IMR-90 (cell line): ENCODE results near the gene DLGAP3. TPM values are rescaled to one million over a fixed set of nuclear protein-coding genes. Genes with fewer than 3 reads are reported as not detected.

Source experiments
- ATAC-seq: fragments of 200-7000 bp; cut with Tn5 transposase; 2 replicates; pipeline ENCODE4 v1.9.1; 2020; ENCODE audit warnings: low read depth, mild to moderate bottlenecking, moderate library complexity
- BruUV-seq: library from RNA; stranded (reverse); fragments of 400-500 nt; replicated peaks from 2 replicates; lab custom pipeline; 2021; lab: Mats Ljungman, UMichigan
- CTCF ChIA-PET: fragments of 300-600 bp; formaldehyde crosslinking; extraction: SDS; loops from one replicate; lab custom pipeline; 2021; ENCODE audit warnings: antibody characterized with exemption; lab: Yijun Ruan, JAX
- POLR2A ChIA-PET: fragments of 300-600 bp; sonication (Branson Sonifier 250); formaldehyde crosslinking; loops from one replicate; lab custom pipeline; 2022; ENCODE audit warnings: antibody characterized with exemption; ENCODE audit not compliant: unreplicated experiment; lab: Charles Lee
- DNase-seq: peaks from one replicate; pipeline ENCODE4 v3.0.0; 2013
- H2AFZ ChIP-seq: replicated peaks from 2 replicates; pipeline ENCODE3; 2013; ENCODE audit warnings: low read length, mild to moderate bottlenecking; ENCODE audit not compliant: poor library complexity
- H2AK5ac ChIP-seq: 2 replicates; pipeline ENCODE4 v1.6.1; 2013; ENCODE audit warnings: low read depth, low read length, inconsistent platforms
- H2AK9ac ChIP-seq: replicated peaks from 2 replicates; pipeline ENCODE3; 2013; ENCODE audit warnings: mild to moderate bottlenecking, low read depth, low read length, moderate library complexity; ENCODE audit not compliant: poor library complexity
- H2BK120ac ChIP-seq: 2 replicates; pipeline ENCODE4 v1.6.1; 2013; ENCODE audit warnings: low read depth, low read length, inconsistent platforms
- H2BK15ac ChIP-seq: 3 replicates; pipeline ENCODE4 v1.6.1; 2013; ENCODE audit warnings: low read depth, low read length, inconsistent platforms
- H2BK20ac ChIP-seq: 2 replicates; pipeline ENCODE4 v1.6.1; 2013; ENCODE audit warnings: low read depth, mild to moderate bottlenecking, inconsistent platforms, low read length, moderate library complexity
- H2BK5ac ChIP-seq: 2 replicates; pipeline ENCODE4 v1.6.1; 2013; ENCODE audit warnings: mild to moderate bottlenecking, low read depth, low read length, inconsistent platforms; ENCODE audit not compliant: poor library complexity, severe bottlenecking
- H3K14ac ChIP-seq: replicated peaks from 2 replicates; pipeline ENCODE4 v1.6.1; 2013; ENCODE audit warnings: low read depth, low read length, inconsistent platforms
- H3K18ac ChIP-seq: 2 replicates; pipeline ENCODE4 v1.6.1; 2013; ENCODE audit warnings: low read depth, low read length, control low read depth
- H3K23ac ChIP-seq: 2 replicates; pipeline ENCODE4 v1.6.1; 2013; ENCODE audit warnings: low read depth, low read length, inconsistent platforms
- H3K27ac ChIP-seq: 2 replicates; pipeline ENCODE4 v1.5.1; 2013; ENCODE audit warnings: mild to moderate bottlenecking, control low read depth, low read length; ENCODE audit not compliant: insufficient read depth
- H3K27me3 ChIP-seq: 2 replicates; pipeline ENCODE4 v1.6.1; 2013; ENCODE audit warnings: low read length; ENCODE audit not compliant: control insufficient read depth, insufficient read depth
- H3K36me3 ChIP-seq: 2 replicates; pipeline ENCODE4 v1.6.1; 2013; ENCODE audit warnings: low read length, mixed read lengths; ENCODE audit not compliant: control insufficient read depth, insufficient read depth
- H3K4ac ChIP-seq: 2 replicates; pipeline ENCODE4 v1.6.1; 2013; ENCODE audit warnings: low read depth, low read length, inconsistent platforms
- H3K4me1 ChIP-seq: 2 replicates; pipeline ENCODE4 v1.6.1; 2013; ENCODE audit warnings: low read length, mixed read lengths; ENCODE audit not compliant: control insufficient read depth, insufficient read depth
- H3K4me2 ChIP-seq: 2 replicates; pipeline ENCODE4 v1.6.1; 2013; ENCODE audit warnings: low read depth, mild to moderate bottlenecking, control low read depth, low read length, moderate library complexity
- H3K4me3 ChIP-seq: 2 replicates; pipeline ENCODE4 v1.5.1; 2013; ENCODE audit warnings: low read depth, mild to moderate bottlenecking, control low read depth, low read length, moderate library complexity; ENCODE audit not compliant: insufficient read depth
- H3K56ac ChIP-seq: 2 replicates; pipeline ENCODE4 v1.6.1; 2013; ENCODE audit warnings: low read length, inconsistent platforms; ENCODE audit not compliant: insufficient read depth; ENCODE audit errors: extremely low read depth
- H3K79me1 ChIP-seq, 2 experiments: 2 replicates each; pipeline ENCODE4 v1.6.1; 2013; ENCODE audit warnings: low read length in 2 of 2, inconsistent platforms in 1 of 2, low read depth in 1 of 2
- H3K9ac ChIP-seq: 2 replicates; pipeline ENCODE4 v1.6.1; 2013; ENCODE audit warnings: low read depth, low read length, control low read depth
- H3K9me1 ChIP-seq: 2 replicates; pipeline ENCODE4 v1.6.1; 2013; ENCODE audit warnings: low read length, inconsistent platforms; ENCODE audit not compliant: insufficient read depth
- H3K9me3 ChIP-seq: 2 replicates; pipeline ENCODE4 v1.6.1; 2013; ENCODE audit warnings: low read length; ENCODE audit not compliant: control insufficient read depth, insufficient read depth
- H4K20me1 ChIP-seq: 2 replicates; pipeline ENCODE4 v1.6.1; 2013; ENCODE audit warnings: low read length, inconsistent platforms; ENCODE audit not compliant: insufficient read depth
- H4K5ac ChIP-seq: 2 replicates; pipeline ENCODE4 v1.6.1; 2013; ENCODE audit warnings: mild to moderate bottlenecking, low read depth, low read length, control low read depth
- H4K8ac ChIP-seq, 2 experiments: 2 replicates each; pipeline ENCODE4 v1.6.1; 2013; ENCODE audit warnings: low read depth in 2 of 2, low read length in 2 of 2, control low read depth in 1 of 2, inconsistent platforms in 1 of 2
- H4K91ac ChIP-seq: 2 replicates; pipeline ENCODE4 v1.6.1; 2013; ENCODE audit warnings: low read depth, low read length, inconsistent platforms; ENCODE audit not compliant: insufficient read depth
- FOS ChIP-seq: fragments of 150-350 bp; IDR thresholded peaks from 2 replicates; pipeline ENCODE4 v1.6.1; 2016; ENCODE audit warnings: low read depth, low read length
- MAFK ChIP-seq: IDR thresholded peaks from 2 replicates; pipeline ENCODE4 v1.6.1; 2012; ENCODE audit warnings: low read depth, low read length, improper control_type of control experiment
- MAZ ChIP-seq: IDR thresholded peaks from 2 replicates; pipeline ENCODE4 v1.6.1; 2012; ENCODE audit warnings: low read depth, mild to moderate bottlenecking, low read length, improper control_type of control experiment, moderate library complexity, borderline replicate concordance
- RCOR1 ChIP-seq: IDR thresholded peaks from 2 replicates; pipeline ENCODE4 v1.6.1; 2012; ENCODE audit warnings: mild to moderate bottlenecking, low read length, improper control_type of control experiment; ENCODE audit not compliant: insufficient replicate concordance
- RFX5 ChIP-seq: IDR thresholded peaks from 2 replicates; pipeline ENCODE4 v1.8.0; 2012; ENCODE audit warnings: low read depth, mild to moderate bottlenecking, low read length, moderate library complexity
- SMC3 ChIP-seq: fragments of 150-350 bp; IDR thresholded peaks from 2 replicates; pipeline ENCODE4 v1.6.1; 2016; ENCODE audit warnings: low read depth, mild to moderate bottlenecking, antibody characterized with exemption, low read length, moderate library complexity
- WGBS, 2 experiments: methylation state at CpG; one replicate each; pipeline versions ENCODE4 v1.1.5 to v1.1.7; 2013; ENCODE audit warnings: missing lambda C conversion rate in 2 of 2; ENCODE audit not compliant: insufficient read length in 1 of 2; ENCODE audit errors: extremely low coverage in 2 of 2; 5-methylcytosine and 5-hydroxymethylcytosine counted together
- dilution Hi-C: fragments of 300-500 bp; cut with HindIII; formaldehyde crosslinking; loops from one replicate; pipeline ENCODE4 v1.14.3; 2018; ENCODE audit warnings: low sequenced_read_pairs; ENCODE audit not compliant: unreplicated experiment
- in situ Hi-C: fragments of 300-500 bp; cut with MboI; formaldehyde crosslinking; loops from 3 replicates; pipeline ENCODE4 v1.14.3; 2019; ENCODE audit warnings: low sequenced_read_pairs, inconsistent platforms, mixed read lengths
- intact Hi-C: fragments of 100-400 bp; cut with micrococcal nuclease; formaldehyde crosslinking; loops from 2 replicates; pipeline ENCODE4 v1.10.0; 2022
- polyA plus RNA-seq, 3 experiments: library from polyadenylated mRNA; depleted of rRNA; stranded (reverse); fragments of >200 nt; gene quantifications; 2 replicates each; pipeline ENCODE4 v1.2.3, GENCODE V29; 2012; ENCODE audit warnings: low replicate concordance in 1 of 3
- total RNA-seq: library from RNA; depleted of rRNA; stranded (reverse); fragments of >200 nt; gene quantifications from 2 replicates; pipeline ENCODE4 v1.2.3, GENCODE V29; 2012
- TF ChIP-seq, protein P1 (sequence below): fragments of 150-350 bp; IDR thresholded peaks from 2 replicates; pipeline ENCODE4 v1.6.1; 2016; ENCODE audit warnings: low read depth, mild to moderate bottlenecking, low read length, moderate library complexity, borderline replicate concordance
- TF ChIP-seq, protein P2 (sequence below): conservative IDR thresholded peaks from 2 replicates; pipeline ENCODE4 v1.5.1; 2012; ENCODE audit warnings: mild to moderate bottlenecking, low read depth, low read length, improper control_type of control experiment

The DLGAP3 gene
- total and polyA plus RNA-seq, 2 of the 4 experiments (the other 2 are of a cell fraction): 0.02 TPM; not detected in 1

DNA sequence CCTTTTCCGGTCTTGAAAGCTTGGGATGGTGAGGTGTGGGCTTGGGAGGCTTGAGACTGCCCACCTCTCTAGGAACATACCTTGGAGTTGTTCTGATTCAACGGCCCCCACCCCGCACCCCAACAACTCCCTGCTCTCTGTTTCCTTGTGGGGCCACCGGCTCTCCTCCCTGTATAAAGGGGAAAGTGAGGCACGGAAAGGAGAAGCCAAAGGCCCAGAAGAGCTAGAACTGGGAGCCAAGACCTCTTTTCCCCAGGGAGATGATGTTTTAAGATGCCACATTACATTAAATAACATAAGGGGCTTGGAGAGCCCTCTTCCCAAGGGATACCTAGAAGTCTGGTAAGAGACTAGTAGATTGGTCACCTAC is 1.2 kb upstream of the DLGAP3 start:
- H4K8ac ChIP-seq: no peak overlapping the region
- H2BK120ac ChIP-seq: no peak overlapping the region
- BruUV-seq: no TSS peak
- H2AK5ac ChIP-seq: no peak overlapping the region
- H3K18ac ChIP-seq: no peak overlapping the region
- TF ChIP-seq, protein P1, sequence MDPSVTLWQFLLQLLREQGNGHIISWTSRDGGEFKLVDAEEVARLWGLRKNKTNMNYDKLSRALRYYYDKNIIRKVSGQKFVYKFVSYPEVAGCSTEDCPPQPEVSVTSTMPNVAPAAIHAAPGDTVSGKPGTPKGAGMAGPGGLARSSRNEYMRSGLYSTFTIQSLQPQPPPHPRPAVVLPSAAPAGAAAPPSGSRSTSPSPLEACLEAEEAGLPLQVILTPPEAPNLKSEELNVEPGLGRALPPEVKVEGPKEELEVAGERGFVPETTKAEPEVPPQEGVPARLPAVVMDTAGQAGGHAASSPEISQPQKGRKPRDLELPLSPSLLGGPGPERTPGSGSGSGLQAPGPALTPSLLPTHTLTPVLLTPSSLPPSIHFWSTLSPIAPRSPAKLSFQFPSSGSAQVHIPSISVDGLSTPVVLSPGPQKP: no peak
- TF ChIP-seq MAZ (no peak), SMC3 (no peak), MAFK (no peak), RFX5 (no peak), RCOR1 (no peak), FOS (no peak)
- TF ChIP-seq, protein P2, sequence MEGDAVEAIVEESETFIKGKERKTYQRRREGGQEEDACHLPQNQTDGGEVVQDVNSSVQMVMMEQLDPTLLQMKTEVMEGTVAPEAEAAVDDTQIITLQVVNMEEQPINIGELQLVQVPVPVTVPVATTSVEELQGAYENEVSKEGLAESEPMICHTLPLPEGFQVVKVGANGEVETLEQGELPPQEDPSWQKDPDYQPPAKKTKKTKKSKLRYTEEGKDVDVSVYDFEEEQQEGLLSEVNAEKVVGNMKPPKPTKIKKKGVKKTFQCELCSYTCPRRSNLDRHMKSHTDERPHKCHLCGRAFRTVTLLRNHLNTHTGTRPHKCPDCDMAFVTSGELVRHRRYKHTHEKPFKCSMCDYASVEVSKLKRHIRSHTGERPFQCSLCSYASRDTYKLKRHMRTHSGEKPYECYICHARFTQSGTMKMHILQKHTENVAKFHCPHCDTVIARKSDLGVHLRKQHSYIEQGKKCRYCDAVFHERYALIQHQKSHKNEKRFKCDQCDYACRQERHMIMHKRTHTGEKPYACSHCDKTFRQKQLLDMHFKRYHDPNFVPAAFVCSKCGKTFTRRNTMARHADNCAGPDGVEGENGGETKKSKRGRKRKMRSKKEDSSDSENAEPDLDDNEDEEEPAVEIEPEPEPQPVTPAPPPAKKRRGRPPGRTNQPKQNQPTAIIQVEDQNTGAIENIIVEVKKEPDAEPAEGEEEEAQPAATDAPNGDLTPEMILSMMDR: no peak
- no peak overlapping the region for H2BK5ac ChIP-seq
- in situ Hi-C loops: no loop called here
- ATAC-seq (no peak), DNase-seq (no peak)
- H3K4ac ChIP-seq: no peak overlapping the region
- H3K4me3 ChIP-seq: no peak overlapping the region
- dilution Hi-C loops: no loop called here
- H3K9ac ChIP-seq: no peak overlapping the region
- intact Hi-C loops: no loop called here
- peaks cover 55% of the 10 kb centered on the region for H3K27me3 ChIP-seq
- no peak overlapping the region for H2AK9ac ChIP-seq
- no peaks in the 10 kb centered on the region for H3K79me1 ChIP-seq
- ChIA-PET CTCF (no interaction called here), POLR2A (no interaction called here)
- no peak overlapping the region for H3K56ac ChIP-seq
- WGBS, 2 experiments: no CpG with 5 or more reads among the region's 5 CpGs
- H3K27ac ChIP-seq: no peak overlapping the region
- H4K91ac ChIP-seq: no peak overlapping the region
- H2AFZ ChIP-seq: no peak overlapping the region
- no peaks in the 10 kb centered on the region; the same call in 1 of the 2 replicates for H3K9me3 ChIP-seq
- H3K9me1 ChIP-seq: peaks cover 3% of the 10 kb centered on the region; the same call in 1 of the 2 replicates
- no peak overlapping the region for H4K5ac ChIP-seq
- no peak overlapping the region for H2BK20ac ChIP-seq
- H2BK15ac ChIP-seq: no peak overlapping the region
- no peak overlapping the region for H3K23ac ChIP-seq
- H4K20me1 ChIP-seq: peaks cover 3% of the 10 kb centered on the region; the same call in 1 of the 2 replicates
- peaks cover 3% of the 10 kb centered on the region; the same call in 1 of the 2 replicates for H3K4me1 ChIP-seq
- H3K14ac ChIP-seq: no peak overlapping the region
- no peak overlapping the region for H3K4me2 ChIP-seq
- no peaks in the 10 kb centered on the region for H3K36me3 ChIP-seq
